Breast epithelium (tissue), 4 donors: Measurements from ENCODE around the gene DPP4. TPM values are rescaled to one million over a fixed set of nuclear protein-coding genes. Genes with fewer than 3 reads are reported as not detected.
"Not testable (repeated sequence)": the region's sequence is repeated elsewhere in the genome, so short reads cannot be mapped to it uniquely, and the experiment has no call there.

Experiments
- DNase-seq, 2 donors: peaks; one replicate each; pipeline ENCODE4 v3.0.0-alpha.2; 2019; ENCODE audit warnings: low spot score in 2 of 2
- H3K27ac ChIP-seq, 2 donors: fragments of 200-600 bp; sonication (generic) in 1 of 2; one replicate each; pipeline ENCODE4 v1.5.1; 2016 to 2019; ENCODE audit warnings: mild to moderate bottlenecking in 1 of 2
- H3K27me3 ChIP-seq, 2 donors: fragments of 200-600 bp; sonication (generic) in 1 of 2; one replicate each; pipeline versions ENCODE4 v1.5.1 to v1.6.0; 2017 to 2019; ENCODE audit warnings: control low read depth in 1 of 2, mild to moderate bottlenecking in 1 of 2
- H3K36me3 ChIP-seq: fragments of 200-600 bp; one replicate; pipeline ENCODE4 v1.5.1; 2019
- H3K4me1 ChIP-seq, 2 donors: fragments of 200-600 bp; sonication (generic); one replicate each; pipeline ENCODE4 v1.5.1; 2016 to 2019; ENCODE audit warnings: control low read depth in 1 of 2
- H3K4me3 ChIP-seq, 3 donors: fragments of 200-600 bp; sonication (generic); 1 replicate in 2 of 3; 2 replicates in 1 of 3; pipeline ENCODE4 v1.5.1; 2016 to 2019; ENCODE audit warnings: mild to moderate bottlenecking in 3 of 3, moderate library complexity in 2 of 3
- H3K9me3 ChIP-seq, 2 donors: fragments of 200-600 bp; sonication (generic) in 1 of 2; one replicate each; pipeline ENCODE4 v1.5.1; 2016 to 2019; ENCODE audit warnings: control low read depth in 1 of 2
- CTCF ChIP-seq, 3 donors: fragments of 450-650 bp; IDR thresholded peaks; one replicate each; pipeline ENCODE4 v1.5.1; 2016 to 2017; ENCODE audit warnings: antibody characterized with exemption in 3 of 3, mild to moderate bottlenecking in 3 of 3, moderate library complexity in 3 of 3
- POLR2A ChIP-seq: fragments of 450-650 bp; IDR thresholded peaks from one replicate; pipeline ENCODE4 v1.6.1; 2016; ENCODE audit warnings: antibody characterized with exemption, mild to moderate bottlenecking, moderate library complexity
- POLR2AphosphoS5 ChIP-seq, 3 donors: sonication (generic); formaldehyde crosslinking; IDR thresholded peaks; one replicate each; pipeline ENCODE4 v1.6.1; 2017; ENCODE audit warnings: antibody characterized with exemption in 3 of 3
- intact Hi-C: fragments of 100-400 bp; cut with DNase I; formaldehyde crosslinking; loops from one replicate; pipeline ENCODE4 v1.15.1; 2023; ENCODE audit warnings: low total_unique reads
- total RNA-seq, 3 donors: library from RNA; depleted of rRNA; stranded (reverse); fragments of >200 nt; gene quantifications; one replicate each; pipeline ENCODE4 v1.1.0, GENCODE V29; 2016

Gene DPP4
- total RNA-seq, 3 donors from 2014 or later = 7.5 to 17.3 (median 11.8) TPM

GRCh38 chr2:162053066-162053807, 20.8 kb downstream of the DPP4 start:
- H3K36me3 ChIP-seq = no peaks in the 10 kb centered on the region
- no peak overlapping the region for H3K4me3 ChIP-seq
- H3K27ac ChIP-seq = no peak overlapping the region
- DNase-seq = no peak
- peaks cover 11 to 18% of the 10 kb centered on the region in 2 donors for H3K9me3 ChIP-seq
- H3K27me3 ChIP-seq = no peaks in the 10 kb centered on the region
- no peak for TF ChIP-seq POLR2A
- TF ChIP-seq POLR2AphosphoS5 (IDR thresholded peaks at IDR 0.05) = no peak
- TF ChIP-seq CTCF (IDR thresholded peaks at IDR 0.05) = no peak
- H3K4me1 ChIP-seq = no peaks in the 10 kb centered on the region
- intact Hi-C loops = no loop called here

GRCh38 chr2:162050513-162050961, 23.5 kb downstream of the DPP4 start:
- no peak for DNase-seq
- TF ChIP-seq POLR2A (no peak), POLR2AphosphoS5 (IDR thresholded peaks at IDR 0.05) (no peak), CTCF (IDR thresholded peaks at IDR 0.05) (no peak)
- Histone ChIP-seq H3K4me1 (no peaks in the 10 kb centered on the region), H3K9me3 (no peaks in the 10 kb centered on the region), H3K36me3 (no peaks in the 10 kb centered on the region), H3K27me3 (no peaks in the 10 kb centered on the region), H3K27ac (no peak overlapping the region), H3K4me3 (no peak overlapping the region)
- intact Hi-C loops = no loop called here

- H3K4me3 ChIP-seq, H3K27ac ChIP-seq, intact Hi-C loops, DNase-seq, H3K36me3 ChIP-seq, H3K9me3 ChIP-seq, H3K27me3 ChIP-seq, H3K4me1 ChIP-seq: not testable (repeated sequence)
These were observed 24.9 kb downstream of the DPP4 start for GRCh38 chr2:162049089-162049488.

GRCh38 chr2:162044586-162044985, 29.4 kb downstream of the DPP4 start:
- no peak overlapping the region for H3K27ac ChIP-seq
- no peaks in the 10 kb centered on the region for H3K36me3 ChIP-seq
- H3K27me3 ChIP-seq = no peaks in the 10 kb centered on the region
- intact Hi-C loops = no loop called here
- DNase-seq = no peak
- H3K4me1 ChIP-seq = no peaks in the 10 kb centered on the region
- TF ChIP-seq POLR2A = no peak
- no peak for TF ChIP-seq CTCF (IDR thresholded peaks at IDR 0.05)
- no peak for TF ChIP-seq POLR2AphosphoS5 (IDR thresholded peaks at IDR 0.05)
- H3K9me3 ChIP-seq = no peaks in the 10 kb centered on the region
- H3K4me3 ChIP-seq = no peak overlapping the region

- Histone ChIP-seq H3K9me3 (no peaks in the 10 kb centered on the region), H3K27ac (no peak overlapping the region), H3K4me3 (no peak overlapping the region), H3K4me1 (no peaks in the 10 kb centered on the region), H3K27me3 (no peaks in the 10 kb centered on the region), H3K36me3 (no peaks in the 10 kb centered on the region)
- intact Hi-C loops = no loop called here
- no peak for DNase-seq
- TF ChIP-seq POLR2AphosphoS5 (IDR thresholded peaks at IDR 0.05) = no peak
- TF ChIP-seq POLR2A = no peak
- TF ChIP-seq CTCF (IDR thresholded peaks at IDR 0.05) = no peak
These were observed 30.9 kb downstream of the DPP4 start for GRCh38 chr2:162043132-162043531.
